Mesenchymal stem cell (in vitro differentiated cells and primary cell): Measurements from ENCODE around the gene SURF4.
"Not testable (repeated sequence)": the region's sequence is repeated elsewhere in the genome, so short reads cannot be mapped to it uniquely, and the experiment has no call there.

Experiments used
- DNase-seq: peaks from one replicate; pipeline ENCODE4 v3.0.0-alpha.2; 2013
- H2AFZ ChIP-seq: one replicate; pipeline ENCODE4 v1.6.1; 2013; ENCODE audit warnings: low read depth, mild to moderate bottlenecking, control low read depth, inconsistent platforms, low read length, moderate library complexity
- H2AK5ac ChIP-seq: 2 replicates; pipeline ENCODE4 v1.6.1; 2013; ENCODE audit warnings: low read length, moderate library complexity, mild to moderate bottlenecking, inconsistent platforms; ENCODE audit not compliant: severe bottlenecking
- H2BK120ac ChIP-seq: one replicate; pipeline ENCODE4 v1.6.1; 2013; ENCODE audit warnings: low read depth, mild to moderate bottlenecking, inconsistent platforms, low read length, moderate library complexity
- H2BK12ac ChIP-seq, 2 experiments: one replicate each; pipeline ENCODE4 v1.6.1; 2013; ENCODE audit warnings: inconsistent platforms in 2 of 2, low read length in 2 of 2, mild to moderate bottlenecking in 2 of 2, moderate library complexity in 2 of 2, control low read depth in 1 of 2
- H2BK15ac ChIP-seq: one replicate; pipeline ENCODE4 v1.6.1; 2013; ENCODE audit warnings: mild to moderate bottlenecking, low read depth, inconsistent platforms; ENCODE audit not compliant: poor library complexity, severe bottlenecking
- H2BK5ac ChIP-seq: 2 replicates; pipeline ENCODE4 v1.6.1; 2013; ENCODE audit warnings: low read depth, mild to moderate bottlenecking, low read length, control low read depth, inconsistent platforms; ENCODE audit not compliant: poor library complexity, severe bottlenecking
- H3K14ac ChIP-seq, 2 experiments: one replicate each; pipeline ENCODE4 v1.6.1; 2013; ENCODE audit warnings: inconsistent platforms in 2 of 2, low read length in 2 of 2, control low read depth in 1 of 2, mild to moderate bottlenecking in 1 of 2, moderate library complexity in 1 of 2
- H3K18ac ChIP-seq, 2 experiments: one replicate each; pipeline ENCODE4 v1.6.1; 2013; ENCODE audit warnings: inconsistent platforms in 2 of 2, low read length in 2 of 2, control low read depth in 1 of 2, low read depth in 1 of 2, mild to moderate bottlenecking in 1 of 2
- H3K23ac ChIP-seq, 2 experiments: one replicate each; pipeline ENCODE4 v1.6.1; 2013; ENCODE audit warnings: inconsistent platforms in 2 of 2, low read length in 2 of 2, mild to moderate bottlenecking in 2 of 2, moderate library complexity in 2 of 2, control low read depth in 1 of 2
- H3K27ac ChIP-seq: 2 replicates; pipeline ENCODE4 v1.5.1; 2013; ENCODE audit warnings: mild to moderate bottlenecking, moderate library complexity, low read length, control low read depth, inconsistent platforms; ENCODE audit not compliant: poor library complexity, severe bottlenecking
- H3K27me3 ChIP-seq, 2 experiments: 2 replicates each; pipeline versions ENCODE4 v1.6.1 to v1.7.0; 2013; ENCODE audit warnings: low read length in 2 of 2, mild to moderate bottlenecking in 2 of 2, moderate library complexity in 2 of 2, control low read depth in 1 of 2, inconsistent platforms in 1 of 2; ENCODE audit not compliant: control insufficient read depth in 1 of 2, insufficient read depth in 1 of 2
- H3K36me3 ChIP-seq, 2 experiments: 2 replicates each; pipeline versions ENCODE4 v1.6.1 to v1.7.0; 2013; ENCODE audit warnings: low read length in 2 of 2, control low read depth in 1 of 2, inconsistent platforms in 1 of 2, low read depth in 1 of 2, mild to moderate bottlenecking in 1 of 2; ENCODE audit not compliant: insufficient read depth in 2 of 2, control insufficient read depth in 1 of 2
- H3K4ac ChIP-seq, 2 experiments: one replicate each; pipeline ENCODE4 v1.6.1; 2013; ENCODE audit warnings: inconsistent platforms in 2 of 2, low read length in 2 of 2, mild to moderate bottlenecking in 2 of 2, moderate library complexity in 2 of 2, control low read depth in 1 of 2, low read depth in 1 of 2
- H3K4me1 ChIP-seq: 2 replicates; pipeline ENCODE4 v1.6.1; 2013; ENCODE audit warnings: low read depth, low read length, control low read depth; ENCODE audit not compliant: control insufficient read depth, insufficient read depth
- H3K4me2 ChIP-seq: 2 replicates; pipeline ENCODE4 v1.6.1; 2013; ENCODE audit warnings: low read length, mild to moderate bottlenecking, inconsistent platforms; ENCODE audit not compliant: poor library complexity, severe bottlenecking
- H3K4me3 ChIP-seq, 2 experiments: 2 replicates each; pipeline versions ENCODE4 v1.5.1 to v1.7.0; 2013; ENCODE audit warnings: low read length in 2 of 2, mild to moderate bottlenecking in 2 of 2, control low read depth in 1 of 2, low read depth in 1 of 2; ENCODE audit not compliant: insufficient read depth in 1 of 2
- H3K79me1 ChIP-seq: replicated peaks from 2 replicates; pipeline ENCODE4 v1.6.1; 2013; ENCODE audit warnings: mild to moderate bottlenecking, control low read depth, low read length, inconsistent platforms; ENCODE audit not compliant: poor library complexity, severe bottlenecking
- H3K9ac ChIP-seq: 2 replicates; pipeline ENCODE4 v1.7.0; 2013; ENCODE audit warnings: mild to moderate bottlenecking, low read length, moderate library complexity
- H3K9me3 ChIP-seq: 2 replicates; pipeline ENCODE4 v1.7.0; 2013; ENCODE audit warnings: mild to moderate bottlenecking, low read length; ENCODE audit not compliant: control insufficient read depth
- H4K8ac ChIP-seq: one replicate; pipeline ENCODE4 v1.6.1; 2013; ENCODE audit warnings: inconsistent platforms, mild to moderate bottlenecking, low read length, moderate library complexity
- H4K91ac ChIP-seq: one replicate; pipeline ENCODE4 v1.6.1; 2013; ENCODE audit warnings: mild to moderate bottlenecking, low read length, inconsistent platforms
- WGBS: methylation state at CpG from one replicate; pipeline ENCODE4 v1.1.7; 2013; ENCODE audit warnings: mixed read lengths; 5-methylcytosine and 5-hydroxymethylcytosine counted together

The SURF4 gene

DNA sequence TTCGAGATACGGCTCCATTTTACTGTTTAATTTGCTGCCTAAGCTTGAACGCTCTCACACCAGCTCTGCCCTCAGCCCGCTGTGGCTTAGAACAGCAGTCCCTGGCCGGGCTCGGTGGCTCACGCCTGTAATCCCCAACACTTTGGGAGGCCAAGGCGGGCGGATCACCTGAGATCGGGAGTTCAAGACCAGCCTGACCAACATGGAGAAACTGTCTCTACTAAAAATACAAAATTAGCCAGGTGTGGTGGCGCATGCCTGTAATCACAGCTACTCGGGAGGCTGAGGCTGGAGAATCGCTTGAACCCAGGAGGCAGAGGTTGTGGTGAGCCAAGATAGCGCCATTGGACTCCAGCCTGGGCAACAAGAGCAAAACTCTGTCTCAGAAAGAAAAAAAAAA lies 1.4 kb upstream of the SURF4 start:
- H3K4ac ChIP-seq, result not testable (repeated sequence)

GRCh38 chr9:133375116-133375723 lies 640 bp downstream of the SURF4 start:
- Histone ChIP-seq H3K36me3 (peaks cover 27 to 29% of the 10 kb centered on the region in 2 experiments), H2BK12ac (no peak overlapping the region), H3K18ac (peak overlapping the region; percentile 97 to 99), H2BK120ac (peak overlapping the region; percentile 86), H3K27ac (peak overlapping the region; percentile 64), H3K14ac (peak overlapping the region in 1 of 2 experiments; percentile 94), H3K4me3 (peak overlapping the region; percentile 95 to 99), H4K91ac (peak overlapping the region; percentile 96), H4K8ac (peak overlapping the region; percentile 90), H2AFZ (no peak overlapping the region), H2AK5ac (peak overlapping the region; percentile 78), H3K4ac (peak overlapping the region; percentile 99 to 100), H3K79me1 (peaks cover 4% of the 10 kb centered on the region), H3K9me3 (no peaks in the 10 kb centered on the region), H3K27me3 (no peaks in the 10 kb centered on the region), H3K4me2 (peak overlapping the region; percentile 70), H2BK15ac (peak overlapping the region; percentile 74), H3K9ac (peak overlapping the region; percentile 100), H3K4me1 (peaks cover 40% of the 10 kb centered on the region), H3K23ac (peak overlapping the region; percentile 25 to 68), H2BK5ac (peak overlapping the region; percentile 97)
- 2% methylated on average over 36 of the region's 39 CpGs for WGBS
- DNase-seq, result peak; percentile 72

More for the DNA sequence above, 1.4 kb upstream of the SURF4 start:
- not testable (repeated sequence) for H2BK12ac ChIP-seq, H2AFZ ChIP-seq, H3K4me2 ChIP-seq, H2AK5ac ChIP-seq, H2BK120ac ChIP-seq, H3K23ac ChIP-seq, H3K27ac ChIP-seq, H3K18ac ChIP-seq, H4K91ac ChIP-seq, H3K79me1 ChIP-seq, H3K9me3 ChIP-seq, H2BK5ac ChIP-seq, H2BK15ac ChIP-seq, DNase-seq, H4K8ac ChIP-seq, H3K14ac ChIP-seq, H3K27me3 ChIP-seq
- peak overlapping the region; percentile 100 for H3K9ac ChIP-seq
- H3K36me3 ChIP-seq, result peaks cover 11% of the 10 kb centered on the region in 2 experiments
- H3K4me1 ChIP-seq, result peaks cover 22% of the 10 kb centered on the region
- peak overlapping the region in 1 of 2 experiments; percentile 89 for H3K4me3 ChIP-seq
- whole genome bisulfite sequencing, result 97% methylated on average over 14 of the region's 14 CpGs

- 15% methylated on average over 12 of the region's 12 CpGs for WGBS
- no peak overlapping the region for H2AFZ ChIP-seq
Observed at GRCh38 chr9:133374612-133375115, 1.2 kb downstream of the SURF4 start.

DNA sequence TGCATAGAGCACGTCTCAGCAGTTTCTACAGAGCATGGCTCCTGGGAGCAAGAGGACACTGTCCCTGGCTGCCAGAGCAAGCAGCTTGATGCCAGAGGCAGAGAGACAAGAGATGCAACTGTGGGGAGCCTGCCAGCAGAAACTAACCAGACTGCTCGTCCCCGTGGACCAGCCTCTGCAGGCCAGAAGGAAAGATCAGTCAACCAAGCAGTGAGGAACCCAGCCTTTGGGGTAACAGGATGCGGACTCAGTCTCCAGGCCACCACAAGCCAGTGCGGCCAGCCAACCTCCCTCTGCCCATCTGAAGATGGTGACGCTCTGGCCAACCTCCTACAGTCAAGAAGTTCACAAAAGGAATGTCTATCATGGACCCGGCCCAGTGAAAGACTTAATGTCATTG lies 3.7 kb downstream of the SURF4 start:
- Histone ChIP-seq H3K79me1 (peaks cover 4% of the 10 kb centered on the region), H3K4ac (no peak overlapping the region), H3K14ac (peak overlapping the region in 1 of 2 experiments; percentile 37), H4K8ac (no peak overlapping the region), H3K9me3 (no peaks in the 10 kb centered on the region), H3K18ac (no peak overlapping the region), H3K27me3 (no peaks in the 10 kb centered on the region), H2BK15ac (no peak overlapping the region), H3K4me2 (no peak overlapping the region), H4K91ac (no peak overlapping the region), H2BK120ac (no peak overlapping the region), H2BK12ac (no peak overlapping the region), H2BK5ac (no peak overlapping the region), H3K4me1 (peaks cover 56% of the 10 kb centered on the region), H3K27ac (no peak overlapping the region), H2AK5ac (no peak overlapping the region), H3K4me3 (peak overlapping the region in 1 of 2 experiments; percentile 62), H3K23ac (peak overlapping the region in 1 of 2 experiments; percentile 34), H3K36me3 (peaks cover 53 to 55% of the 10 kb centered on the region in 2 experiments), H3K9ac (peak overlapping the region; percentile 70), H2AFZ (no peak overlapping the region)
- no peak for DNase-seq
- 92% methylated on average over 7 of the region's 7 CpGs for WGBS

More at GRCh38 chr9:133374612-133375115, 1.2 kb downstream of the SURF4 start:
- H3K23ac ChIP-seq, result no peak overlapping the region
- H3K9ac ChIP-seq, result peak overlapping the region; percentile 100
- H3K27me3 ChIP-seq, result no peaks in the 10 kb centered on the region
- H3K4me3 ChIP-seq, result peak overlapping the region; percentile 95 to 99
- H2BK15ac ChIP-seq, result no peak overlapping the region
- H2BK5ac ChIP-seq, result no peak overlapping the region
- H3K36me3 ChIP-seq, result peaks cover 33 to 34% of the 10 kb centered on the region in 2 experiments
- H3K9me3 ChIP-seq, result no peaks in the 10 kb centered on the region
- no peak overlapping the region for H3K14ac ChIP-seq
- peak overlapping the region; percentile 70 for H3K4me2 ChIP-seq
- peaks cover 42% of the 10 kb centered on the region for H3K4me1 ChIP-seq
- H3K4ac ChIP-seq, result no peak overlapping the region
- peak overlapping the region; percentile 64 for H3K27ac ChIP-seq
- H4K8ac ChIP-seq, result no peak overlapping the region
- H3K79me1 ChIP-seq, result peaks cover 4% of the 10 kb centered on the region
- peak overlapping the region; percentile 78 for H2AK5ac ChIP-seq
- peak; percentile 78 for DNase-seq
- no peak overlapping the region for H4K91ac ChIP-seq
- no peak overlapping the region for H2BK120ac ChIP-seq
- H3K18ac ChIP-seq, result peak overlapping the region in 1 of 2 experiments; percentile 75
- no peak overlapping the region for H2BK12ac ChIP-seq
